HCT116 (cell line): ENCODE data around the gene SAXO2.
"Not testable (repeated sequence)": the region's sequence is repeated elsewhere in the genome, so short reads cannot be mapped to it uniquely, and the experiment has no call there.

ENCODE experiments used
- CEBPB ChIP-seq: IDR thresholded peaks from 2 replicates; pipeline ENCODE4 v1.6.1; 2012; ENCODE audit warnings: low read depth
- CTCF ChIP-seq, 3 experiments: fragments of 200-600 bp in 1 of 3; sonication (generic) in 1 of 3; IDR thresholded peaks in 2 of 3; conservative IDR thresholded peaks in 1 of 3; 2 replicates each; pipeline ENCODE4 v1.5.1; 2012 to 2017; ENCODE audit warnings: low read depth in 2 of 3, low read length in 2 of 3, antibody characterized with exemption in 1 of 3, borderline replicate concordance in 1 of 3, control low read depth in 1 of 3, mild to moderate bottlenecking in 1 of 3, mixed read lengths in 1 of 3, mixed run types in 1 of 3, moderate library complexity in 1 of 3; ENCODE audit not compliant: insufficient read depth in 1 of 3
- ELF1 ChIP-seq: IDR thresholded peaks from 2 replicates; pipeline ENCODE4 v1.6.1; 2012; ENCODE audit warnings: low read depth, borderline replicate concordance
- EZH2 ChIP-seq: fragments of 200-600 bp; sonication (generic); IDR thresholded peaks from 2 replicates; pipeline ENCODE4 v1.6.1; 2017; ENCODE audit warnings: antibody characterized with exemption, mixed run types
- EZH2phosphoT487 ChIP-seq: fragments of 200-600 bp; IDR thresholded peaks from 2 replicates; pipeline ENCODE4 v1.6.1; 2018; ENCODE audit warnings: antibody characterized with exemption, borderline replicate concordance
- JUND ChIP-seq: IDR thresholded peaks from 2 replicates; pipeline ENCODE4 v1.6.1; 2012
- POLR2A ChIP-seq: IDR thresholded peaks from 2 replicates; pipeline ENCODE4 v1.7.0; 2011; ENCODE audit warnings: borderline replicate concordance; ENCODE audit not compliant: insufficient read depth, insufficient read length; ENCODE audit errors: extremely low read depth
- POLR2AphosphoS5 ChIP-seq: IDR thresholded peaks from 2 replicates; pipeline ENCODE4 v1.6.1; 2011; ENCODE audit warnings: mild to moderate bottlenecking, low read depth, low read length, moderate library complexity
- REST ChIP-seq: IDR thresholded peaks from 2 replicates; pipeline ENCODE4 v1.6.1; 2012; ENCODE audit warnings: low read depth
- SIN3A ChIP-seq: IDR thresholded peaks from 2 replicates; pipeline ENCODE4 v1.6.1; 2012; ENCODE audit warnings: low read depth
- SP1 ChIP-seq: IDR thresholded peaks from 2 replicates; pipeline ENCODE4 v1.6.1; 2012; ENCODE audit warnings: low read depth
- YY1 ChIP-seq: IDR thresholded peaks from 2 replicates; pipeline ENCODE4 v1.6.1; 2011; ENCODE audit warnings: low read length, low read depth, moderate library complexity, mild to moderate bottlenecking; ENCODE audit not compliant: insufficient replicate concordance; ENCODE audit errors: extremely low read depth
- ZBTB33 ChIP-seq: IDR thresholded peaks from 2 replicates; pipeline ENCODE4 v1.6.1; 2011; ENCODE audit warnings: mild to moderate bottlenecking, low read length, moderate library complexity; ENCODE audit not compliant: insufficient replicate concordance; ENCODE audit errors: extremely low read depth

- TF ChIP-seq CTCF (IDR thresholded peaks at IDR 0.05 in 2 of 3, conservative IDR thresholded peaks at IDR 0.05 in 1 of 3; ENCODE audit: borderline replicate concordance in 1 of 3, insufficient read depth in 1 of 3, low read depth in 2 of 3, low read length in 2 of 3); POLR2A; SP1; REST; YY1; SIN3A; POLR2AphosphoS5; EZH2phosphoT487; CEBPB; JUND; ZBTB33; ELF1; EZH2: not testable (repeated sequence)
Observed at GRCh38 chr15:82313951-82314768, 51.5 kb downstream of the SAXO2 start.
